MM.1S (cell line): Measurements from ENCODE around the gene PER1.

Experiments used
- DNase-seq: peaks from one replicate; pipeline ENCODE4 v3.0.0-alpha.2; 2015
- H2AFZ ChIP-seq: fragments of 300-600 bp; sonication (generic); 2 replicates; pipeline ENCODE4 v1.6.0; 2016; ENCODE audit warnings: antibody characterized with exemption, low read length
- H3F3A ChIP-seq: fragments of 300-600 bp; sonication (generic); 2 replicates; pipeline ENCODE4 v1.6.1; 2016; ENCODE audit warnings: mild to moderate bottlenecking, antibody characterized with exemption, low read length, moderate library complexity, mixed read lengths; ENCODE audit not compliant: insufficient read depth
- H3K27ac ChIP-seq: fragments of 300-600 bp; sonication (generic); 2 replicates; pipeline ENCODE4 v1.5.1; 2016; ENCODE audit warnings: mild to moderate bottlenecking, low read length
- H3K27me3 ChIP-seq: fragments of 300-600 bp; sonication (generic); replicated peaks from 2 replicates; pipeline ENCODE4 v1.6.0; 2016; ENCODE audit warnings: low read length; ENCODE audit not compliant: insufficient read depth
- H3K36me3 ChIP-seq: fragments of 300-600 bp; sonication (generic); replicated peaks from 2 replicates; pipeline ENCODE4 v1.6.1; 2016; ENCODE audit warnings: mild to moderate bottlenecking, low read length, mixed read lengths; ENCODE audit not compliant: insufficient read depth
- H3K4me1 ChIP-seq: fragments of 300-600 bp; sonication (generic); 2 replicates; pipeline ENCODE4 v1.6.1; 2016; ENCODE audit warnings: low read length, mixed read lengths
- H3K4me2 ChIP-seq: fragments of 300-600 bp; sonication (generic); 2 replicates; pipeline ENCODE4 v1.6.0; 2016; ENCODE audit warnings: low read depth, low read length
- H3K4me3 ChIP-seq: fragments of 300-600 bp; sonication (generic); 2 replicates; pipeline ENCODE4 v1.5.1; 2016; ENCODE audit warnings: low read length, mixed read lengths
- H3K79me2 ChIP-seq: fragments of 300-600 bp; sonication (generic); 2 replicates; pipeline ENCODE4 v1.6.1; 2016; ENCODE audit warnings: mixed run types, low read length, mixed read lengths
- H3K9ac ChIP-seq: fragments of 300-600 bp; sonication (generic); 2 replicates; pipeline ENCODE4 v1.6.1; 2016; ENCODE audit warnings: low read length, mixed read lengths
- H3K9me2 ChIP-seq: fragments of 300-600 bp; sonication (generic); replicated peaks from 2 replicates; pipeline ENCODE4 v1.6.1; 2016; ENCODE audit warnings: mild to moderate bottlenecking, low read length, mixed read lengths; ENCODE audit not compliant: insufficient read depth
- H3K9me3 ChIP-seq: fragments of 300-600 bp; sonication (generic); replicated peaks from 2 replicates; pipeline ENCODE4 v1.6.1; 2016; ENCODE audit warnings: mild to moderate bottlenecking, low read length, mixed read lengths; ENCODE audit not compliant: insufficient read depth
- H4K20me1 ChIP-seq: fragments of 300-600 bp; sonication (generic); 2 replicates; pipeline ENCODE4 v1.6.1; 2016; ENCODE audit warnings: mild to moderate bottlenecking, low read length, moderate library complexity, mixed read lengths; ENCODE audit not compliant: insufficient read depth
- EZH2 ChIP-seq: fragments of 300-600 bp; sonication (generic); optimal IDR thresholded peaks from 2 replicates; pipeline ENCODE3; 2017; ENCODE audit warnings: low read depth, mild to moderate bottlenecking, antibody characterized with exemption, low read length, mixed read lengths
- EZH2phosphoT487 ChIP-seq: fragments of 300-600 bp; sonication (generic); IDR thresholded peaks from 2 replicates; pipeline ENCODE4 v1.6.1; 2018; ENCODE audit warnings: antibody characterized with exemption, low read length
- TF ChIP-seq, protein P1 (sequence below): fragments of 300-600 bp; sonication (generic); IDR thresholded peaks from 2 replicates; pipeline ENCODE4 v1.5.1; 2016; ENCODE audit warnings: antibody characterized with exemption, low read length, mixed read lengths

Gene PER1

DNA sequence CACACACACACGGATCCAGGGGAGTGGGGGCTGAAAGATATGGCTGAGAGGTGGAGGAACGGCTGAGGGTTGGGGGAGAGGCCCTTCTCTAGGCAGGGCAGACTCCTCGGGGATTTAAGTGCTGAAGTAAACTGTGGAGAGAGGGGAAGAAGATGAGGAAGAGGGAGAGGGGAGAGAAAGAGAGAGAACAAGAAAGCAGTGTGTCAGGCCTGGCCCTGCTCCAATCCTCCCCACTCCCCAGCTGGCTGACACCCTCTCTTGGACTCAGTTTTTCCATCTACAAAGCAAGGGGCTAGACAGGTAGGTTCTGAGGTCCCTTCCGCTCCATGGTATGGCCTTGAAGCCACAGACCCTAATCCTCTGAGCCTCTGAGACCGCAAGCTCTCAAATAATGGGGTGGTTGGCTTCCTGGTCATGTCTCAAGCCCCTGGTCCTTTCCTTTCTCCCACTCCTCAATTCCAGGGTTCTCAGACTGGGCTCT is 8.6 kb upstream of the PER1 start:
- peaks cover 17% of the 10 kb centered on the region for H3K4me1 ChIP-seq
- no peak overlapping the region for H3K4me2 ChIP-seq
- no peak overlapping the region for H2AFZ ChIP-seq
- peaks cover 29% of the 10 kb centered on the region for H3F3A ChIP-seq
- no peaks in the 10 kb centered on the region for H3K9me3 ChIP-seq
- peaks cover 32% of the 10 kb centered on the region for H3K79me2 ChIP-seq
- no peak for TF ChIP-seq EZH2phosphoT487
- TF ChIP-seq EZH2, result no peak
- TF ChIP-seq, protein P1, sequence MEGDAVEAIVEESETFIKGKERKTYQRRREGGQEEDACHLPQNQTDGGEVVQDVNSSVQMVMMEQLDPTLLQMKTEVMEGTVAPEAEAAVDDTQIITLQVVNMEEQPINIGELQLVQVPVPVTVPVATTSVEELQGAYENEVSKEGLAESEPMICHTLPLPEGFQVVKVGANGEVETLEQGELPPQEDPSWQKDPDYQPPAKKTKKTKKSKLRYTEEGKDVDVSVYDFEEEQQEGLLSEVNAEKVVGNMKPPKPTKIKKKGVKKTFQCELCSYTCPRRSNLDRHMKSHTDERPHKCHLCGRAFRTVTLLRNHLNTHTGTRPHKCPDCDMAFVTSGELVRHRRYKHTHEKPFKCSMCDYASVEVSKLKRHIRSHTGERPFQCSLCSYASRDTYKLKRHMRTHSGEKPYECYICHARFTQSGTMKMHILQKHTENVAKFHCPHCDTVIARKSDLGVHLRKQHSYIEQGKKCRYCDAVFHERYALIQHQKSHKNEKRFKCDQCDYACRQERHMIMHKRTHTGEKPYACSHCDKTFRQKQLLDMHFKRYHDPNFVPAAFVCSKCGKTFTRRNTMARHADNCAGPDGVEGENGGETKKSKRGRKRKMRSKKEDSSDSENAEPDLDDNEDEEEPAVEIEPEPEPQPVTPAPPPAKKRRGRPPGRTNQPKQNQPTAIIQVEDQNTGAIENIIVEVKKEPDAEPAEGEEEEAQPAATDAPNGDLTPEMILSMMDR, result no peak
- no peak overlapping the region for H3K27ac ChIP-seq
- H4K20me1 ChIP-seq, result no peaks in the 10 kb centered on the region
- H3K4me3 ChIP-seq, result no peak overlapping the region
- no peaks in the 10 kb centered on the region for H3K27me3 ChIP-seq
- DNase-seq, result no peak
- no peaks in the 10 kb centered on the region for H3K36me3 ChIP-seq
- H3K9me2 ChIP-seq, result no peaks in the 10 kb centered on the region
- H3K9ac ChIP-seq, result no peak overlapping the region

DNA sequence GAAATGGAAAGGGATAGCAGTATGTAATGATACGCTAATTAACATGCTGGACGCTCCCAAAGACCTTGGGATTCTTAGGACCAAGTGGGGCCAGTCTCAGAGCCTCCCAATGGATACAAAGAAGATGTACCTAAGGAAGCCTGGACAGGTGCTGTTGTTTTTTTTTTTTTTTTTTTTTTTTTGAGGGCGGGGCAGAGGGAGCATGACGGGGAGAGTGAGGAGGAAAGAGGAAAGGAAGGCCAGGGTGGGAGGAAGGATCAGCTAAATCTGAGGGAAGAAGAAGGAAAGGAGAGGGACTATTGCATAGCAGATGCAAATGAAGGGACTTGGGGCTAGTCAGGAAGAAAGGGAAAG is 8.0 kb upstream of the PER1 start:
- peaks cover 32% of the 10 kb centered on the region for H3K79me2 ChIP-seq
- H3K4me2 ChIP-seq, result no peak overlapping the region
- H2AFZ ChIP-seq, result no peak overlapping the region
- no peak overlapping the region for H3K9ac ChIP-seq
- no peaks in the 10 kb centered on the region for H3K27me3 ChIP-seq
- no peaks in the 10 kb centered on the region for H3K9me2 ChIP-seq
- H3K27ac ChIP-seq, result no peak overlapping the region
- peaks cover 20% of the 10 kb centered on the region for H3K4me1 ChIP-seq
- H3F3A ChIP-seq, result peaks cover 29% of the 10 kb centered on the region
- H3K9me3 ChIP-seq, result no peaks in the 10 kb centered on the region
- no peaks in the 10 kb centered on the region for H4K20me1 ChIP-seq
- no peak for DNase-seq
- H3K36me3 ChIP-seq, result no peaks in the 10 kb centered on the region
- no peak overlapping the region for H3K4me3 ChIP-seq
- TF ChIP-seq EZH2phosphoT487, result no peak
- TF ChIP-seq, protein P1, result no peak
- TF ChIP-seq EZH2, result no peak

DNA sequence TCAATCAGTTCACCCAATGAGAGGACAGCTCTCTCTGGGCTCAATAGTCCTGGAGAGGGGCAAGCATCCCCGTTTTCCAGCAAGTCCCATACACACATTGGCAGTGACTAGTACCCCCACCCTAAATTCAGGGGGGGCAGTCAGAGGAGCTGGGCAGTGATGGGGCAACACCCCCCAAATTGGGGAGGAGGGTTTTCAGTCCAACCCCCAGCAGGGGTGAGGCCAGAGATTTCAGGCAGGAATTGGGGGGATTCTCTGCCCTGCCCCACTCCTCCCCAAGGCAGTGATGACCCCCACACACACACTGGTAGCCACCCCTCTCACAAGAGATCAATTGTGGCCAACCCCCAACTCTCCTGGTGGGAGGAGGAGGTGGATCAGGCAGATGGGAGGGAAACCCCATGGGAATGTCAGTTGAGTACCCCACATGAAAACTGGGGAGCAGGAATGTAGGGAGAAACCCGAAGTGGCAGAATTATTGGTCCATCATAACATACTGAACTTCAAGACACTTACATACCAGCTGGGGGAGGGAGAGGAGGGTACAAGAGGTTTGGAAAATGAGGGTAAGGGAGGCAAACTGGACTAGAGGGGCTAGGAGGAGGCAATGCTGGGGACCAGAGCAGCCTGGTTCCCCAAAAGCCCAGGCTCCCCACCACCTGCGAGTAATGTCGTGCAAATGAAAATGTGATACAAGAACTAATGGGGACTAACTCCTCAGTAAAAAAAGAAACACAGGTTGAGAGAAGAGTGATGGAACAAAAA is 7.4 kb upstream of the PER1 start:
- no peak for TF ChIP-seq EZH2
- TF ChIP-seq, protein P1, result no peak
- TF ChIP-seq EZH2phosphoT487, result no peak
- DNase-seq, result no peak
- Histone ChIP-seq H2AFZ (no peak overlapping the region), H3K9me3 (no peaks in the 10 kb centered on the region), H3K27me3 (no peaks in the 10 kb centered on the region), H4K20me1 (no peaks in the 10 kb centered on the region), H3K9ac (no peak overlapping the region), H3K4me2 (no peak overlapping the region), H3K4me3 (no peak overlapping the region), H3K9me2 (no peaks in the 10 kb centered on the region), H3K36me3 (no peaks in the 10 kb centered on the region), H3K79me2 (peaks cover 32% of the 10 kb centered on the region), H3F3A (peaks cover 28% of the 10 kb centered on the region), H3K27ac (no peak overlapping the region), H3K4me1 (peaks cover 24% of the 10 kb centered on the region)
